Fibroblast of mammary gland (primary cell): ENCODE data around the gene RABGAP1L.

ENCODE experiments used
- DNase-seq: peaks from one replicate; pipeline ENCODE4 v3.0.0-alpha.2; 2010; ENCODE audit warnings: low read depth
- H3K4me3 ChIP-seq: 2 replicates; pipeline ENCODE4 v1.5.1; 2011; ENCODE audit warnings: low read depth, mild to moderate bottlenecking, low read length, moderate library complexity; ENCODE audit not compliant: control insufficient read depth
- CTCF ChIP-seq: conservative IDR thresholded peaks from 2 replicates; pipeline ENCODE4 v1.5.1; 2011; ENCODE audit warnings: low read depth, low read length, inconsistent platforms; ENCODE audit not compliant: control insufficient read depth, insufficient read depth

RABGAP1L gene

DNA sequence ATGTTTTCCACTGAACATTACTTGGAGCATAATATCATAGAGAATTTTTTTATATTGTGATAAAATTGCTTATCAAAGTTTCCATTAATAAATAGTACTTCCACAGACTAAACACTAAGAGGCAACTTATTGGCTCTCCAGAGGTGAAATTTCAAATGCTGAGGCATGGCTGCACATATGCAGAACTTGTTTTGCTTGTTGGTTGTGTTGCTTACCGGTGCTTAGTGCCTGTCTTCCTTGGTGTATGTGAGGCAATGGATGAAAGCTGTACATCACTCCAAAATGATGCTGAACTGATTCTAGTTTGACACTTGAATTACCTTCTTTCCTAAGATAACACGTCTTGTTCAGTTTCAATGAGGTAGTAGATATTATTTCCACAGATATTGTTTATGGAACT is 258.6 kb downstream of the RABGAP1L start:
- TF ChIP-seq CTCF, result no peak
- no peak for DNase-seq
- H3K4me3 ChIP-seq, result no peak overlapping the region

GRCh38 chr1:174425121-174425520 is 265.8 kb downstream of the RABGAP1L start:
- DNase-seq, result no peak
- no peak for TF ChIP-seq CTCF
- no peak overlapping the region for H3K4me3 ChIP-seq

DNA sequence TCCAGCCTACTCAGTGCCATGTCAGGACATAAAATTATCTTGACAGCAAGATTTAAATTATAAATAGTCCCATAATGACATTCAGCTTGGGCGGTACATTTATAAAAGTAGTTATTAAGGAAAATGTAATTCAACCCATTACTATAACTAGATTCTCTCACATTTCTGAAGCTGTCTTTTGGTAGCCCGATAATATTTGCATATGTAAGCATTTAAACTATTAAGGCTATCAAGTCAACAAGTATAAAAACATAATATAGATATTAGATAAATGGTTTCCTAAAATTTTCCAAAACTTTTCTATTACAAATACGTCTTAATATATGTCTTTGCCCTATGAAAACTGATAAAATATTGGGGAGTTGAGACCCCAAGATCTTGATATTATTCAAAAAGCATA is 266.8 kb downstream of the RABGAP1L start:
- H3K4me3 ChIP-seq, result no peak overlapping the region
- TF ChIP-seq CTCF, result no peak
- no peak for DNase-seq

GRCh38 chr1:174428033-174428432 is 268.7 kb downstream of the RABGAP1L start:
- no peak for TF ChIP-seq CTCF
- no peak overlapping the region for H3K4me3 ChIP-seq
- no peak for DNase-seq

- TF ChIP-seq CTCF, result no peak
- no peak overlapping the region for H3K4me3 ChIP-seq
- no peak for DNase-seq
Measured at GRCh38 chr1:174428739-174429138, 269.4 kb downstream of the RABGAP1L start.

DNA sequence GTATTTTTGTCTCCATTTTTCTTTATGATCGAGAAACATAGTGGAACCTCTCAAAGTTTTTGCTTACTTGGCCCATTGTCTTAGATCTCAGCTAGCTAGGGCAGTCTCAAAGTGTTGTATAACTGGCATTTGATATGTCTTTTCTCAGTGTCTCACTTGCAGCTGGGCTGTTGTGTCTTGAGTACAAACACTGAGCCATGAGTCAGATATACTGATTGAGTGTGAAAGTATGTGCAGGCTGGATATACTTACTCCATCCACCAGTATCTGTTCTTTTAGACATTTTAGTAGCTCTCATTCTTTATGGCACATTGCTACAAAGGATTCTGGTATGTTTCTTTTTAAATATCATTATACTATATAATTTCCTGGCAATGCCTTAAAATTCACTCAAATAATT is 274.1 kb downstream of the RABGAP1L start:
- TF ChIP-seq CTCF, result no peak
- H3K4me3 ChIP-seq, result no peak overlapping the region
- peak; percentile 69 for DNase-seq

GRCh38 chr1:174445351-174445750 is 286.0 kb downstream of the RABGAP1L start:
- no peak for DNase-seq
- TF ChIP-seq CTCF, result no peak

More at GRCh38 chr1:174445351-174445750, 286.0 kb downstream of the RABGAP1L start:
- H3K4me3 ChIP-seq, result no peak overlapping the region
